Neural progenitor cell (in vitro differentiated cells): ENCODE results near the gene CLDN7.

Experiments
- EZH2 ChIP-seq: fragments of 200-600 bp; sonication (generic); IDR thresholded peaks from 2 replicates; pipeline ENCODE4 v1.6.1; 2017; ENCODE audit warnings: antibody characterized with exemption, mild to moderate bottlenecking, moderate library complexity
- EZH2phosphoT487 ChIP-seq: fragments of 200-600 bp; sonication (generic); IDR thresholded peaks from 2 replicates; pipeline ENCODE4 v1.6.1; 2017; ENCODE audit warnings: antibody characterized with exemption
- TF ChIP-seq, protein P1 (sequence below): fragments of 200-600 bp; sonication (generic); IDR thresholded peaks from 2 replicates; pipeline ENCODE4 v1.5.1; 2017; ENCODE audit warnings: antibody characterized with exemption, mild to moderate bottlenecking

- TF ChIP-seq, protein P1, sequence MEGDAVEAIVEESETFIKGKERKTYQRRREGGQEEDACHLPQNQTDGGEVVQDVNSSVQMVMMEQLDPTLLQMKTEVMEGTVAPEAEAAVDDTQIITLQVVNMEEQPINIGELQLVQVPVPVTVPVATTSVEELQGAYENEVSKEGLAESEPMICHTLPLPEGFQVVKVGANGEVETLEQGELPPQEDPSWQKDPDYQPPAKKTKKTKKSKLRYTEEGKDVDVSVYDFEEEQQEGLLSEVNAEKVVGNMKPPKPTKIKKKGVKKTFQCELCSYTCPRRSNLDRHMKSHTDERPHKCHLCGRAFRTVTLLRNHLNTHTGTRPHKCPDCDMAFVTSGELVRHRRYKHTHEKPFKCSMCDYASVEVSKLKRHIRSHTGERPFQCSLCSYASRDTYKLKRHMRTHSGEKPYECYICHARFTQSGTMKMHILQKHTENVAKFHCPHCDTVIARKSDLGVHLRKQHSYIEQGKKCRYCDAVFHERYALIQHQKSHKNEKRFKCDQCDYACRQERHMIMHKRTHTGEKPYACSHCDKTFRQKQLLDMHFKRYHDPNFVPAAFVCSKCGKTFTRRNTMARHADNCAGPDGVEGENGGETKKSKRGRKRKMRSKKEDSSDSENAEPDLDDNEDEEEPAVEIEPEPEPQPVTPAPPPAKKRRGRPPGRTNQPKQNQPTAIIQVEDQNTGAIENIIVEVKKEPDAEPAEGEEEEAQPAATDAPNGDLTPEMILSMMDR: no peak
- TF ChIP-seq EZH2 (no peak), EZH2phosphoT487 (no peak)
Measured at GRCh38 chr17:7281074-7281952, 19.0 kb upstream of the CLDN7 start, which contains the start of gene SLC2A4.
